ENCODE data around the gene HCFC1R1. TPM values are rescaled to one million over a fixed set of nuclear protein-coding genes. Genes with fewer than 3 reads are reported as not detected.
A peak's percentile ranks its signal among the peaks of the same experiment; 100 is the strongest.

HCFC1R1 gene
- total and polyA plus RNA-seq, 2 of the 8 experiments (the other 6 are each of a cell fraction or from before 2014, with no cell fraction given): 72.7 to 138 TPM

GRCh38 chr16:3007957-3008689, 15.6 kb downstream of the HCFC1R1 start (continued):
- TF ChIP-seq NRF1 (IDR thresholded peaks at IDR 0.05; ENCODE audit: low read depth, low read length) (no peak), CBX5 (IDR thresholded peaks at IDR 0.05; ENCODE audit: low read depth, low read length) (no peak), BRCA1 (IDR thresholded peaks at IDR 0.05; ENCODE audit: low read depth, low read length) (no peak; the same call in 1 of the 2 replicates), SAP30 (IDR thresholded peaks at IDR 0.05; ENCODE audit: insufficient read depth, insufficient replicate concordance, low read length) (peak; percentile 36), TAF1 (IDR thresholded peaks at IDR 0.05; ENCODE audit: low read depth, low read length) (peak; percentile 87), YY1 (IDR thresholded peaks at IDR 0.05; ENCODE audit: low read depth, low read length) (peak; percentile 80; the same call in 1 of the 2 replicates), ZNF274 (IDR thresholded peaks at IDR 0.05; ENCODE audit: borderline replicate concordance, extremely low read depth, low read length) (no peak), SP4 (IDR thresholded peaks at IDR 0.05; ENCODE audit: low read length) (no peak), GTF2F1 (IDR thresholded peaks at IDR 0.05; ENCODE audit: borderline replicate concordance, low read depth, low read length) (peak; percentile 86), RBBP5 (IDR thresholded peaks at IDR 0.05; ENCODE audit: borderline replicate concordance, low read depth, low read length) (peak; percentile 97), BCL11A (IDR thresholded peaks at IDR 0.05; ENCODE audit: low read depth in 2 of 2, low read length in 2 of 2) (peak; percentile 87 to 88), CEBPB (IDR thresholded peaks at IDR 0.05; ENCODE audit: low read depth, low read length) (no peak), POLR2A (IDR thresholded peaks at IDR 0.05; ENCODE audit: control extremely low read depth in 1 of 2, low read depth in 2 of 2, low read length in 2 of 2) (peak; percentile 84 to 87), MAFK (IDR thresholded peaks at IDR 0.05; ENCODE audit: low read depth, low read length) (no peak), JUN (IDR thresholded peaks at IDR 0.05; ENCODE audit: low read depth, low read length) (no peak), HDAC2 (IDR thresholded peaks at IDR 0.05; ENCODE audit: borderline replicate concordance in 1 of 2, low read depth in 2 of 2, low read length in 2 of 2) (peak; percentile 91 to 94), SRF (IDR thresholded peaks at IDR 0.05; ENCODE audit: low read depth, low read length) (0 out of 2 replicates have a peak, but pooled peaks have one; percentile 16), PHF8 (conservative IDR thresholded peaks at IDR 0.05; ENCODE audit: low read depth, low read length) (0 out of 2 replicates have a peak, but pooled peaks have one; percentile 8), SP1 (IDR thresholded peaks at IDR 0.05; ENCODE audit: low read depth, low read length) (peak; percentile 100), GABPA (IDR thresholded peaks at IDR 0.05; ENCODE audit: borderline replicate concordance, insufficient read depth, low read length) (peak; percentile 31; the same call in 1 of the 2 replicates), TCF12 (IDR thresholded peaks at IDR 0.05; ENCODE audit: low read depth, low read length) (peak; percentile 100), RXRA (IDR thresholded peaks at IDR 0.05; ENCODE audit: insufficient read depth, low read depth, low read length) (peak; percentile 94), TAF7 (optimal IDR thresholded peaks at IDR 0.05; ENCODE audit: borderline replicate concordance, low read depth, low read length) (peak; percentile 85), JUND (IDR thresholded peaks at IDR 0.05; ENCODE audit: low read length) (peak; percentile 56; the same call in 1 of the 2 replicates), CREB1 (IDR thresholded peaks at IDR 0.05) (peak; percentile 70)

Data from H1 (cell line).